Spinal cord (tissue), 10 donors: ENCODE measurements around the gene RUNDC3A. TPM values are rescaled to one million over a fixed set of nuclear protein-coding genes. Genes with fewer than 3 reads are reported as not detected.

ENCODE experiments used
- DNase-seq, 6 donors: peaks; one replicate each; pipeline versions ENCODE4 v3.0.0 to v3.0.0-alpha.2; 2013 to 2015; ENCODE audit warnings: low spot score in 6 of 6, low read depth in 4 of 6
- H3K27ac ChIP-seq: one replicate; pipeline ENCODE4 v1.5.1; 2013; ENCODE audit warnings: low read depth, low read length, control low read depth
- H3K27me3 ChIP-seq: one replicate; pipeline ENCODE4 v1.6.1; 2013; ENCODE audit warnings: low read length; ENCODE audit not compliant: control insufficient read depth, insufficient read depth
- H3K36me3 ChIP-seq: one replicate; pipeline ENCODE4 v1.6.1; 2013; ENCODE audit warnings: low read length; ENCODE audit not compliant: control insufficient read depth, insufficient read depth
- H3K4me1 ChIP-seq: one replicate; pipeline ENCODE4 v1.6.1; 2013; ENCODE audit warnings: low read length; ENCODE audit not compliant: control insufficient read depth, insufficient read depth
- H3K4me3 ChIP-seq: one replicate; pipeline ENCODE4 v1.5.1; 2013; ENCODE audit warnings: low read depth, low read length, control low read depth
- H3K9me3 ChIP-seq: one replicate; pipeline ENCODE4 v1.6.1; 2013; ENCODE audit warnings: low read length; ENCODE audit not compliant: control insufficient read depth, insufficient read depth
- WGBS: methylation state at CpG from one replicate; pipeline ENCODE4 v1.1.5; 2013; ENCODE audit warnings: missing lambda C conversion rate; ENCODE audit not compliant: insufficient coverage; 5-methylcytosine and 5-hydroxymethylcytosine counted together
- polyA plus RNA-seq, 2 donors: library from polyadenylated mRNA; unstranded; fragments of 120-200 nt; gene quantifications; one replicate each; pipeline ENCODE4 v1.2.1, GENCODE V29; 2013; ENCODE audit not compliant: insufficient read length in 2 of 2
- total RNA-seq, 2 donors: library from RNA; depleted of rRNA in 1 of 2; stranded (reverse); fragments of 120-200 nt in 1 of 2; fragments of >200 nt in 1 of 2; gene quantifications; one replicate each; pipeline versions ENCODE4 v1.2.3 to v1.2.4, GENCODE V29; 2013 to 2014
- donor health status: healthy.

RUNDC3A gene
- total and polyA plus RNA-seq, 4 donors, result 44.0 to 173 (median 112) TPM

GRCh38 chr17:44315760-44316731, 7.6 kb downstream of the RUNDC3A start:
- 29% methylated on average over 38 of the region's 38 CpGs for WGBS
- peaks cover 24% of the 10 kb centered on the region for H3K27me3 ChIP-seq
- DNase-seq, result no peak
- peaks cover 86% of the 10 kb centered on the region for H3K36me3 ChIP-seq
- no peaks in the 10 kb centered on the region for H3K9me3 ChIP-seq
- no peak overlapping the region for H3K4me3 ChIP-seq
- H3K4me1 ChIP-seq, result peaks cover 20% of the 10 kb centered on the region
- H3K27ac ChIP-seq, result no peak overlapping the region

DNA sequence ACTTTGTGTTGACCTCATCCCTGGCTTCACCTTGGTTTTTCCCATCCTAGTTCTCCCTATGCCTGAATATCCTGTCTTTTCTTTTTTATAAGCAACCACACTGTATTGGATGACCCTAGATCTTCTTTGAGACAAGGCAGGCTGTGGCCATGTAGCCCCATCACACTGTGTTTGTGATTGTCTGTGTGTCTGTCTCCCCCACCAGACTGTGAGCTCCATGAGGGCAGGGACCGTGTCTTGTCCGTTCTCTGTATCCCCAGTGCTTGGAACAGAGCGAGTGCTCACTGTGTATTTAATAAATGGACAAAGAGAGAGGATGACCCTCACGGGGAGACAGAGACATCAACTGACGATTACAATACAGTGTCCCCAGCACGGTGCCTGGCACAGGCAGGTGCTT, 9.1 kb downstream of the RUNDC3A start:
- Histone ChIP-seq H3K27ac (no peak overlapping the region), H3K36me3 (peaks cover 94% of the 10 kb centered on the region), H3K4me1 (peaks cover 13% of the 10 kb centered on the region), H3K27me3 (peaks cover 24% of the 10 kb centered on the region), H3K9me3 (no peaks in the 10 kb centered on the region), H3K4me3 (no peak overlapping the region)
- 93% methylated on average over 3 of the region's 6 CpGs for WGBS
- no peak for DNase-seq

DNA sequence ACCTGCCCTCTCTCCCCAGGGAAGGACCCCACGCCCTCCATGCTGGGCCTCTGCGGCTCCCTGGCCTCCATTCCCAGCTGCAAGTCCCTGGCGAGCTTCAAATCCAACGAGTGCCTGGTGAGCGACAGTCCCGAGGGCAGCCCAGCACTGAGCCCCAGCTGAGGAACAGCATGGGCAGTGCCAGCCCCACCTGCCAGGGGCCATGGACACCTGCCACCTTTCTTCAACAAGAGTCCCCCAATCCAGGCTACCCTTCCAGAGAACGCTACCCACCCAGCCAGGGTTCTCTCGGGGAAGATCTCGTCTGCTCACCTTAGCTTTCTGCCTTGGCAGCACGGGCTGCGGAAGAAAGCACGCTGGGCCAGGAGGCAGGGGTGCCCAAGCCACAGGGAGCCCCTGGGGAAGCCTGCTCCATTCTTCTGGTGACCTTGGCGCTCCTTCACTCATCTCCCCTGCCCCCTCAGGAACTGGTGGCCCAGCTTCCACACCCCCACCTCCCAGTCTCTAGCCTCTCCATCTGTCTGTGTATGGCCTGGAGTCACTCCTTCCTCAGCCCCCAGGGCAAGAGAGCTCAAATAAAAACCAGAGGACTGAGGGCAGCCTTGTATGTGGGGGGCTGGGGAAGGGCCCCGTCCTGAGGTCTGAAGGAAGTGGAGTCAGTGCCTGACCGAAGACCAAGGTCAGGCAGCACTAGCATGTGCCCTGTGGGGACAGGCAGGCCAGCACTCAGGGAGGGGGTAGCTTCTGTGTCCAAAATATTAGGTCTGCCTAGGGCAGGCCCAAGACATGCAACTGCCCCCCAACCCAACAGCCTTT, 9.9 kb downstream of the RUNDC3A start:
- peaks cover 24% of the 10 kb centered on the region for H3K27me3 ChIP-seq
- no peak overlapping the region for H3K4me3 ChIP-seq
- peaks cover 88% of the 10 kb centered on the region for H3K36me3 ChIP-seq
- H3K9me3 ChIP-seq, result no peaks in the 10 kb centered on the region
- H3K4me1 ChIP-seq, result peaks cover 18% of the 10 kb centered on the region
- DNase-seq, result no peak
- WGBS, result 85% methylated on average over 14 of the region's 15 CpGs
- no peak overlapping the region for H3K27ac ChIP-seq

- Histone ChIP-seq H3K4me1 (peaks cover 21% of the 10 kb centered on the region), H3K4me3 (no peak overlapping the region), H3K9me3 (no peaks in the 10 kb centered on the region), H3K36me3 (peaks cover 70% of the 10 kb centered on the region), H3K27ac (no peak overlapping the region), H3K27me3 (peaks cover 14% of the 10 kb centered on the region)
- WGBS, result 74% methylated on average over 11 of the region's 18 CpGs
- no peak for DNase-seq
These were observed 11.7 kb downstream of the RUNDC3A start for GRCh38 chr17:44320066-44320465.

GRCh38 chr17:44321246-44322120, 13.1 kb downstream of the RUNDC3A start:
- 87% methylated on average over 17 of the region's 21 CpGs for WGBS
- no peak for DNase-seq
- H3K4me3 ChIP-seq, result no peak overlapping the region
- H3K36me3 ChIP-seq, result peaks cover 57% of the 10 kb centered on the region
- peaks cover 35% of the 10 kb centered on the region for H3K4me1 ChIP-seq
- no peaks in the 10 kb centered on the region for H3K9me3 ChIP-seq
- H3K27ac ChIP-seq, result no peak overlapping the region
- H3K27me3 ChIP-seq, result peaks cover 8% of the 10 kb centered on the region

GRCh38 chr17:44322236-44322895, 14.0 kb downstream of the RUNDC3A start:
- Histone ChIP-seq H3K9me3 (no peaks in the 10 kb centered on the region), H3K27me3 (peaks cover 4% of the 10 kb centered on the region), H3K4me1 (peaks cover 42% of the 10 kb centered on the region), H3K36me3 (peaks cover 53% of the 10 kb centered on the region), H3K27ac (no peak overlapping the region), H3K4me3 (no peak overlapping the region)
- WGBS, result 96% methylated on average over 11 of the region's 11 CpGs
- no peak for DNase-seq

- Histone ChIP-seq H3K4me1 (peaks cover 42% of the 10 kb centered on the region), H3K27ac (no peak overlapping the region), H3K36me3 (peaks cover 41% of the 10 kb centered on the region), H3K27me3 (peaks cover 2% of the 10 kb centered on the region), H3K4me3 (peak overlapping the region; percentile 66), H3K9me3 (no peaks in the 10 kb centered on the region)
- 57% methylated on average over 21 of the region's 27 CpGs for WGBS
- DNase-seq, result no peak
These were observed 15.1 kb downstream of the RUNDC3A start for GRCh38 chr17:44323359-44324091.

DNA sequence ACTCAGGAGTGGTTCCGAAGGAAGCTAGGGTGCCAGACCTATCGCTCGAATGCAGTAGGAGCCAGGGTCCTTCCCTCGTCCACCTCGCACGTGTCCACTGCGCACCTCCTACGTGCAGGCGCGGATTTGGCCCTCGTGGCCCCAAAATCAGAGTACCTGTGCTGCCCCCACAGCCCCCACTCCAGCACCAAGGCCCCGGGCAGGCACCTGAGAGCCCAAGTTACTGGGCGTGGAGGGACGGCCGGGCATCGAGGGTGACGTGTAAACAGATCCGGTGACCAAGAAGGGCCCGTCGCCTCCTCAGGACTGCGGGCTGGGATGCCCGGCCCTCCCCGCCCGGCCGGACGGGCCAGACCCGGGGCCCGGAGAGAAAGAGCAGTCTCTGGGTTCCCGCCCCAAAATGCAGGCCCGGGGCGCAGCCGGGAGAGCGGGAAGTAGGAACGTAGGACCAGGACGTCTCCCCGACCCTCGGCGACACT, 15.7 kb downstream of the RUNDC3A start:
- Histone ChIP-seq H3K4me3 (peak overlapping the region; percentile 66), H3K36me3 (peaks cover 35% of the 10 kb centered on the region), H3K27ac (no peak overlapping the region), H3K27me3 (peaks cover 2% of the 10 kb centered on the region), H3K9me3 (no peaks in the 10 kb centered on the region), H3K4me1 (peaks cover 42% of the 10 kb centered on the region)
- DNase-seq, result no peak
- WGBS, result 1% methylated on average over 38 of the region's 38 CpGs
